IPS-NIHi11 (cell line): ENCODE results near the gene ELP1.
"Not testable (repeated sequence)": the region's sequence is repeated elsewhere in the genome, so short reads cannot be mapped to it uniquely, and the experiment has no call there.

Experiments used
- DNase-seq: peaks from one replicate; pipeline ENCODE4 v3.0.0; 2012; ENCODE audit warnings: mixed read lengths, low spot score

ELP1 gene

GRCh38 chr9:108854641-108855528, 79.0 kb downstream of the ELP1 start:
- DNase-seq, result no peak

GRCh38 chr9:108854094-108854493, 79.8 kb downstream of the ELP1 start:
- DNase-seq, result no peak

- no peak for DNase-seq
Measured at GRCh38 chr9:108852079-108852478, 81.8 kb downstream of the ELP1 start.

GRCh38 chr9:108851138-108851537, 82.8 kb downstream of the ELP1 start:
- no peak for DNase-seq

GRCh38 chr9:108850293-108850897, 83.5 kb downstream of the ELP1 start:
- DNase-seq, result no peak

GRCh38 chr9:108848296-108848695, 85.6 kb downstream of the ELP1 start:
- DNase-seq, result not testable (repeated sequence)

GRCh38 chr9:108845947-108846346, 88.0 kb downstream of the ELP1 start:
- DNase-seq, result no peak

- DNase-seq, result no peak
Measured at GRCh38 chr9:108845507-108845906, 88.4 kb downstream of the ELP1 start.

GRCh38 chr9:108844856-108845255, 89.1 kb downstream of the ELP1 start:
- no peak for DNase-seq

GRCh38 chr9:108844391-108844790, 89.5 kb downstream of the ELP1 start:
- no peak for DNase-seq

- DNase-seq, result no peak
Measured at GRCh38 chr9:108842610-108843295, 91.2 kb downstream of the ELP1 start.

- DNase-seq, result not testable (repeated sequence)
Measured at GRCh38 chr9:108839561-108839960, 94.4 kb downstream of the ELP1 start.

- DNase-seq, result no peak
Measured at GRCh38 chr9:108838017-108838416, 95.9 kb downstream of the ELP1 start.

- DNase-seq, result no peak
Measured at GRCh38 chr9:108837530-108837929, 96.4 kb downstream of the ELP1 start.

GRCh38 chr9:108836781-108837180, 97.1 kb downstream of the ELP1 start:
- DNase-seq, result no peak

- DNase-seq, result no peak
Measured at GRCh38 chr9:108836319-108836718, 97.6 kb downstream of the ELP1 start.

GRCh38 chr9:108835831-108836230, 98.1 kb downstream of the ELP1 start:
- DNase-seq, result no peak

GRCh38 chr9:108834959-108835665, 98.8 kb downstream of the ELP1 start:
- no peak for DNase-seq

- no peak for DNase-seq
Measured at GRCh38 chr9:108832179-108832500, 101.8 kb downstream of the ELP1 start.

- DNase-seq, result no peak
Measured at GRCh38 chr9:108831496-108832178, 102.3 kb downstream of the ELP1 start.

- no peak for DNase-seq
Measured at GRCh38 chr9:108830272-108830671, 103.7 kb downstream of the ELP1 start.

- no peak for DNase-seq
Measured at GRCh38 chr9:108823829-108824228, 110.1 kb downstream of the ELP1 start.
